Fibroblast of lung (primary cell): ENCODE data around the gene RB1. TPM values are rescaled to one million over a fixed set of nuclear protein-coding genes. Genes with fewer than 3 reads are reported as not detected.
A peak's percentile ranks its signal among the peaks of the same experiment; 100 is the strongest.

Experiments
- DNase-seq, 2 donors: peaks; one replicate each; pipeline versions ENCODE4 v3.0.0 to v3.0.0-alpha.2; 2010; ENCODE audit warnings: low read depth in 2 of 2
- H2AFZ ChIP-seq: 2 replicates; pipeline ENCODE4 v1.5.1; 2012; ENCODE audit warnings: low read length, control low read depth, inconsistent platforms
- H3K27ac ChIP-seq: 2 replicates; pipeline ENCODE4 v1.5.1; 2011; ENCODE audit warnings: low read length, control low read depth; ENCODE audit not compliant: insufficient read depth
- H3K27me3 ChIP-seq: 2 replicates; pipeline ENCODE4 v1.5.1; 2011; ENCODE audit warnings: mild to moderate bottlenecking, low read length; ENCODE audit not compliant: control insufficient read depth, insufficient read depth
- H3K36me3 ChIP-seq: 2 replicates; pipeline ENCODE4 v1.5.1; 2011; ENCODE audit warnings: low read length; ENCODE audit not compliant: control insufficient read depth, insufficient read depth
- H3K4me1 ChIP-seq: 2 replicates; pipeline ENCODE4 v1.5.1; 2011; ENCODE audit warnings: low read length; ENCODE audit not compliant: control insufficient read depth, insufficient read depth; ENCODE audit errors: extremely low read depth
- H3K4me2 ChIP-seq: 2 replicates; pipeline ENCODE4 v1.5.1; 2011; ENCODE audit warnings: low read length, control low read depth; ENCODE audit not compliant: insufficient read depth; ENCODE audit errors: extremely low read depth
- H3K4me3 ChIP-seq, 4 experiments: fragments of 200-600 bp in 1 of 4; sonication (generic) in 1 of 4; replicated peaks in 1 of 4; 2 replicates each; pipeline ENCODE4 v1.5.1; 2011 to 2016; ENCODE audit warnings: low read length in 4 of 4, low read depth in 3 of 4, mild to moderate bottlenecking in 3 of 4, control low read depth in 2 of 4, inconsistent platforms in 1 of 4, mixed read lengths in 1 of 4; ENCODE audit not compliant: insufficient read depth in 1 of 4; ENCODE audit errors: control extremely low read depth in 1 of 4
- H3K79me2 ChIP-seq: 2 replicates; pipeline ENCODE4 v1.5.1; 2012; ENCODE audit warnings: mild to moderate bottlenecking, low read length, inconsistent platforms; ENCODE audit not compliant: control insufficient read depth, insufficient read depth
- H3K9ac ChIP-seq: 2 replicates; pipeline ENCODE4 v1.5.1; 2011; ENCODE audit warnings: mild to moderate bottlenecking, low read length, control low read depth; ENCODE audit not compliant: insufficient read depth
- H3K9me3 ChIP-seq: 2 replicates; pipeline ENCODE4 v1.5.1; 2012; ENCODE audit warnings: low read depth, low read length; ENCODE audit not compliant: control insufficient read depth, insufficient read depth
- H4K20me1 ChIP-seq: 2 replicates; pipeline ENCODE4 v1.5.1; 2011; ENCODE audit warnings: low read length; ENCODE audit not compliant: control insufficient read depth, insufficient read depth; ENCODE audit errors: extremely low read depth
- EZH2 ChIP-seq: IDR thresholded peaks from 2 replicates; pipeline ENCODE4 v1.5.1; 2012; ENCODE audit warnings: low read length, control low read depth, mild to moderate bottlenecking; ENCODE audit errors: missing control alignments
- polyA plus RNA-seq, 2 donors: library from polyadenylated mRNA; depleted of rRNA in 1 of 2; stranded (reverse) in 1 of 2; unstranded in 1 of 2; fragments of >200 nt; gene quantifications; 2 replicates each; pipeline ENCODE4 v1.2.1, GENCODE V29; 2011 to 2012; ENCODE audit warnings: missing spikeins in 1 of 2
- total RNA-seq: library from RNA; depleted of rRNA; stranded (reverse); fragments of >200 nt; gene quantifications from 2 replicates; pipeline ENCODE4 v1.2.1, GENCODE V29; 2014
- TF ChIP-seq, protein P1 (sequence below), 2 donors: IDR thresholded peaks in 1 of 2; conservative IDR thresholded peaks in 1 of 2; 1 replicate in 1 of 2; 2 replicates in 1 of 2; pipeline ENCODE4 v1.5.1; 2011 to 2012; ENCODE audit warnings: low read length in 2 of 2, control low read depth in 1 of 2, inconsistent platforms in 1 of 2, low read depth in 1 of 2, mild to moderate bottlenecking in 1 of 2

The RB1 gene
- total and polyA plus RNA-seq, 2 donors (not counting 1 experiment from before 2014, with no cell fraction given) = 31.9 to 39.7 TPM

DNA sequence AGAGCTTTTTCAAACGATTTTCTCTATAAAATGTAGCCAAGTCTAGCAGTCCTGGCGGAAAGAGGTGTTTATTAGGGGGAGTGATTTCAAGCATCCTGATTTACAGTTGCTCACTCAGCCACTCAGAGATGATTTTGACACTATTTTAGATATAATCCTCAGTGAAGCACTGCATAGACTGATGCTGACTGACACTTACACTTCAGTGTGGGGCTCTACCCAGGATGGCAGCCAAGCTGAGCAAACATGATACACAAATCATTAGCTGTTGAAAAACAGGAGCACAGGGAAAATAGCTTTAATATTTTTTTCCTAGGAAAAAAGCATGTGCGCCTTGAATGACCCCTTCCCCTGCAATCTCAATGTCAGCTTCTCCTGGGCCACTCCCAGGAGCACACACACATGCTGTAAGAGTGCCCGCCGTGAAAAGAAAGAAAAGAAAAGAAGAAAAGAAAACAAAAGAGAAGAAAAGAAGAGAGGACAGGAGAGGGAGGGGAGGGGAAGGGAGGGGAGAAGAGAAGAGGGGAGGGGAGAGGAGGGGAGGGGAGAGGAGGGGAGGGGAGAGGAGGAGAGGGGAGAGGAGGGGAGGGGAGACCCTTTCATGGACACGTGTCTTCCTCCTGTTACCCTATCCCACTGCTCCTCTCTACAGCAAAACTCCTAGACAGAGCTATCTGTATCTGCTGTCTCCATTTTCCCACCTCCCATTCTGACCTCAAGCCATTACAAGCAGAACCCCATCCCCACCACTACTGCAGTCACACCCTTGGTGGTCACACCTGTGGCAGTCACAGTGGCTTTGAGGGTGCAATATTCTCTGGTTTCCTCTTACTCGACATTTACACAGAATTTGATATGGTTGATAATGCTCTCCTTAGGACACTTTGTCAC, 193.0 kb downstream of the RB1 start:
- Histone ChIP-seq H4K20me1 (no peaks in the 10 kb centered on the region), H3K27ac (no peak overlapping the region), H3K36me3 (peaks cover 1% of the 10 kb centered on the region), H3K9me3 (no peaks in the 10 kb centered on the region), H3K9ac (no peak overlapping the region), H3K27me3 (no peaks in the 10 kb centered on the region), H3K4me1 (peaks cover 7% of the 10 kb centered on the region), H3K79me2 (no peaks in the 10 kb centered on the region), H3K4me2 (no peak overlapping the region), H2AFZ (no peak overlapping the region), H3K4me3 (no peak overlapping the region)
- DNase-seq = no peak
- TF ChIP-seq, protein P1, sequence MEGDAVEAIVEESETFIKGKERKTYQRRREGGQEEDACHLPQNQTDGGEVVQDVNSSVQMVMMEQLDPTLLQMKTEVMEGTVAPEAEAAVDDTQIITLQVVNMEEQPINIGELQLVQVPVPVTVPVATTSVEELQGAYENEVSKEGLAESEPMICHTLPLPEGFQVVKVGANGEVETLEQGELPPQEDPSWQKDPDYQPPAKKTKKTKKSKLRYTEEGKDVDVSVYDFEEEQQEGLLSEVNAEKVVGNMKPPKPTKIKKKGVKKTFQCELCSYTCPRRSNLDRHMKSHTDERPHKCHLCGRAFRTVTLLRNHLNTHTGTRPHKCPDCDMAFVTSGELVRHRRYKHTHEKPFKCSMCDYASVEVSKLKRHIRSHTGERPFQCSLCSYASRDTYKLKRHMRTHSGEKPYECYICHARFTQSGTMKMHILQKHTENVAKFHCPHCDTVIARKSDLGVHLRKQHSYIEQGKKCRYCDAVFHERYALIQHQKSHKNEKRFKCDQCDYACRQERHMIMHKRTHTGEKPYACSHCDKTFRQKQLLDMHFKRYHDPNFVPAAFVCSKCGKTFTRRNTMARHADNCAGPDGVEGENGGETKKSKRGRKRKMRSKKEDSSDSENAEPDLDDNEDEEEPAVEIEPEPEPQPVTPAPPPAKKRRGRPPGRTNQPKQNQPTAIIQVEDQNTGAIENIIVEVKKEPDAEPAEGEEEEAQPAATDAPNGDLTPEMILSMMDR (conservative IDR thresholded peaks at IDR 0.05 in 1 of 2, IDR thresholded peaks at IDR 0.05 in 1 of 2; ENCODE audit: low read depth in 1 of 2, low read length in 2 of 2) = no peak
- no peak for TF ChIP-seq EZH2

DNA sequence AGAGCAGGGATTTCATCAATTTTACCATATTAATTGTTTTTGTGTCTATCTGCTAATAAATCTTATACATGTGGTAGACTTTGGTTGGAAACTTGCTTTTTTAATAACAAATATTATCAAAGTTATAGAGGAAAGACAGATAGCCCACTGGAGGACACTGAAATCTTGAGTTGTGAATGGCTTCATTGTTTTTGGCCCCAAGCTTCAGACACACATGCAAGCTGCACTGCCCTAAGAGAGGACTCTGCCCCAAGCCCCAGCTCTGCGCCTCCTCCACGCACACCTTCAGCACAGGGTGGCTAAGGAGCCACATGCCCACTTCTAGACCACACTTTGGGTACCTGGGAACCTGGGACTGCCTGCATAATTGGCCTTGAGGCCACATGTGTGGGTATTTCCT, 194.1 kb downstream of the RB1 start:
- Histone ChIP-seq H3K79me2 (no peaks in the 10 kb centered on the region), H3K4me2 (no peak overlapping the region), H4K20me1 (no peaks in the 10 kb centered on the region), H3K4me1 (peaks cover 7% of the 10 kb centered on the region), H3K9me3 (no peaks in the 10 kb centered on the region), H3K27me3 (no peaks in the 10 kb centered on the region), H3K4me3 (no peak overlapping the region), H3K27ac (no peak overlapping the region), H2AFZ (no peak overlapping the region), H3K36me3 (peaks cover 1% of the 10 kb centered on the region), H3K9ac (no peak overlapping the region)
- no peak for DNase-seq
- TF ChIP-seq, protein P1 (conservative IDR thresholded peaks at IDR 0.05 in 1 of 2, IDR thresholded peaks at IDR 0.05 in 1 of 2; ENCODE audit: low read depth in 1 of 2, low read length in 2 of 2) = no peak
- no peak for TF ChIP-seq EZH2

DNA sequence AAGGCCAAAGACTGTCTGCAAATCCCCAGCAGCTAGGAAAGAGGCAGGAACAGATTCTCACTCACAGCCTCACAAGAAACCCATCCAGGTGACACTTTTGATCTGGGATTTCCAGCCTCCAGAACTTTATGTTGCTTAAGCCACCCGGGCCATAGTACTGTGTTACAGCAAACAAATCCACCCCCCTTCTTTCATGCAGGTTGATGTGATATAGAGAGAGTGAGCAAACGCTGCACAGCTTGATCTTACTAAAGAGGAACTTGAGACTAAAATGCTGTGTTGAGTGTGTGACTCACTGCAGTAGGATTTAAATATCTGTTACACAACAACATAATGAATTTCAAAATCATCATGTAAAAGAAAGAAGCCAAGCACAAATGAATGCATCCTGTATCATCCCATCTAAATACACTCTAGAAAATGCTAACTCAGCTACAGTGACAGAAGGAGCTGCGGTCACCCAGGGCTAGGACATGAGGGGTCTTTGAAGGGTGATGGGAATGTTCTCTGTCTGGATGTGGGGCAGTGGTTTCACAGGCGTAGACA, 197.2 kb downstream of the RB1 start:
- no peaks in the 10 kb centered on the region for H3K79me2 ChIP-seq
- peak overlapping the region; percentile 22 for H3K27ac ChIP-seq
- H2AFZ ChIP-seq = peak overlapping the region; percentile 44
- no peak overlapping the region for H3K9ac ChIP-seq
- no peaks in the 10 kb centered on the region for H3K9me3 ChIP-seq
- DNase-seq = peak; percentile 88 to 94
- peaks cover 7% of the 10 kb centered on the region for H3K4me1 ChIP-seq
- TF ChIP-seq, protein P1 (conservative IDR thresholded peaks at IDR 0.05 in 1 of 2, IDR thresholded peaks at IDR 0.05 in 1 of 2; ENCODE audit: low read depth in 1 of 2, low read length in 2 of 2) = no peak
- no peak for TF ChIP-seq EZH2
- H3K36me3 ChIP-seq = peaks cover 1% of the 10 kb centered on the region
- H3K4me2 ChIP-seq = no peak overlapping the region
- no peaks in the 10 kb centered on the region for H4K20me1 ChIP-seq
- H3K27me3 ChIP-seq = no peaks in the 10 kb centered on the region
- H3K4me3 ChIP-seq = no peak overlapping the region
